AG09319 (cell line): Measurements from ENCODE around the gene TARS3.

Experiments used
- DNase-seq: peaks from one replicate; pipeline ENCODE4 v3.0.0-alpha.2; 2010; ENCODE audit warnings: low read depth; ENCODE audit errors: extremely low read depth
- CTCF ChIP-seq: IDR thresholded peaks from 2 replicates; pipeline ENCODE4 v1.5.1; 2011; ENCODE audit warnings: low read depth, mild to moderate bottlenecking, inconsistent platforms, low read length, moderate library complexity

TARS3 gene

DNA sequence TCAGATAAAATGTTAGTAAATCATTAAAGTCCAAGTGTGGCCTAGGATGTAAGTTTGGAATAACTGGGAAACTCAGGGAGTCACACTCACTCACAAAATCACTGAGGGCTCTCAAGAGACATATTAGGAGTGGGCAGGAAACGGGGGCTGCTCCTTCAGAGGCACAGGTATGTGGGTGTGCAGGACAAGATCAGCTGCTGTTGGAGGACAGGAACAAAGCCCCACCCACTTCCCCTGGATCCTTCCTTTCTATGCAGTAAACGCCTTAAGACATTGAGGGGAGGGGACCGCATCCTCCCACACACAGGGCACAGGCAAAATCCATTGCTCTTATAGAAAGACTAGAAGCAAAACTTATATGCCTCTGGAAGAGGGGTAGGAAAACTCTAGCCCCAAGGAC, 102.3 kb downstream of the TARS3 start:
- DNase-seq = no peak
- no peak for TF ChIP-seq CTCF

- DNase-seq = no peak
- no peak for TF ChIP-seq CTCF
Observed at GRCh38 chr15:101620671-101621070, 103.6 kb downstream of the TARS3 start.

GRCh38 chr15:101619615-101619865, 104.7 kb downstream of the TARS3 start:
- DNase-seq = no peak
- no peak for TF ChIP-seq CTCF

DNA sequence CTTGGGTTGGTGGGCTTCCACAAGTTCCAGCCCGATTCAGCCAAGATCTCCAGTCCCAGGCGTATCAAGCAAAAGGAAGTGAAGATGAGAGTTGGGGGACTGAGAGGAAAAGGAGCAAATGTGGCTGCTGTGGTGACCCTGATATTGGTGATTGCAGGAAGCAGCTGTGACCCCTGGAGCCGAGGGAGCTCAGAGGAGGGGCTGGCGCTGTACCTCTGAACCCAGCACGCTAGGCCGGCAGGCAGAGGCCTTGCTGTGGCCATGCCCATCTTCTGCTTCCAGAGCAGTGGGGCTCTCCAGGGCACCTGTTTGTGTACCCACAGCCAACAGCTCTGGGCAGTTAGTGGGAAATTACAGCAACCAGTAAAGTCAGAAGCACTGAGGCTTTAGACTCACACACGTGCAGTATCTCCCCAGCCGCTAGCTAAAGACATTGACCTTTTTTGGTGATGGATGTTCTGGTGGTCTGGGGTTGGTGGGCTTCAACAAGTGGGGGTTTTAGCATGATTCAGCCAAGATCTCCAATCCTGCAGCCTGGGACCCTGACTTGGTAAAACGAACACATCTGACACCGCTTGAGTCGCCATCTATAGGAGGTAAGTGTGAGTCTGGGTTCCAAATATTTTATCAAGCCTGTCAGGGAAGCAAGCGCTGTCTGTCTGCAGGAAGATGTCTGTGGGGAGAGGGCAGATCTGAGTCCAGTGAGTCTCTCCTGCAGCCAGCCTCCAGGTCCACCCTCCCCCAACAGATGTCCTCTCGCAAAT, 105.2 kb downstream of the TARS3 start:
- TF ChIP-seq CTCF = no peak
- no peak for DNase-seq

GRCh38 chr15:101618076-101618475, 106.2 kb downstream of the TARS3 start:
- DNase-seq = no peak
- TF ChIP-seq CTCF = no peak

DNA sequence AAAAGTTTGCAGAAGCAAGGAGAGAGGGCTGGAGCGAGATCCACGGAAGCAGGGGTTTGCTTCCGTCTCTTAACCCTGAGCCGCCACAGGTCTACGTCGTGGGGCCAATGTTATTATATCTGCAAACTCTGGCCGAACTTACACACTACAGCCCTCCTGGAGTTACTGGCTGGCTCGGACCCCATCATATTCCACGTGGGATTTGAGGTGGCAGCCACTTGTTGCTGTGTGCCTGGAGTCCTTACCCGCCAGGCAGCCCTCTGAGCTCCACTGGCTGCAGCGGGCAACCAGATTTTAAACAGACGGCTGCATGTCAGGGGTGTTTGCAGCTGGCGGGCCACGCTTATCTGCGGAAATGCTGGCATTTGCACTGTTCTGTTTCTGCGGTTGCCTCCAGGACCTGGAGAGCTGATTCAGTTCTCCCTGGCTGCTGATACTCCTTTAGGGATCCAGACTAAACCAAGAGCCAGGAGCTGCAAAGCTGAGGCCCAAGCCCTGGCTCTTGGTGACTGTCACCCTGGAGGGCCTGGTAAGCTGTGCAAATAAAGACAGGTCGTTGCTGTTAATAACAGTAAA, 106.8 kb downstream of the TARS3 start:
- no peak for DNase-seq
- no peak for TF ChIP-seq CTCF

DNA sequence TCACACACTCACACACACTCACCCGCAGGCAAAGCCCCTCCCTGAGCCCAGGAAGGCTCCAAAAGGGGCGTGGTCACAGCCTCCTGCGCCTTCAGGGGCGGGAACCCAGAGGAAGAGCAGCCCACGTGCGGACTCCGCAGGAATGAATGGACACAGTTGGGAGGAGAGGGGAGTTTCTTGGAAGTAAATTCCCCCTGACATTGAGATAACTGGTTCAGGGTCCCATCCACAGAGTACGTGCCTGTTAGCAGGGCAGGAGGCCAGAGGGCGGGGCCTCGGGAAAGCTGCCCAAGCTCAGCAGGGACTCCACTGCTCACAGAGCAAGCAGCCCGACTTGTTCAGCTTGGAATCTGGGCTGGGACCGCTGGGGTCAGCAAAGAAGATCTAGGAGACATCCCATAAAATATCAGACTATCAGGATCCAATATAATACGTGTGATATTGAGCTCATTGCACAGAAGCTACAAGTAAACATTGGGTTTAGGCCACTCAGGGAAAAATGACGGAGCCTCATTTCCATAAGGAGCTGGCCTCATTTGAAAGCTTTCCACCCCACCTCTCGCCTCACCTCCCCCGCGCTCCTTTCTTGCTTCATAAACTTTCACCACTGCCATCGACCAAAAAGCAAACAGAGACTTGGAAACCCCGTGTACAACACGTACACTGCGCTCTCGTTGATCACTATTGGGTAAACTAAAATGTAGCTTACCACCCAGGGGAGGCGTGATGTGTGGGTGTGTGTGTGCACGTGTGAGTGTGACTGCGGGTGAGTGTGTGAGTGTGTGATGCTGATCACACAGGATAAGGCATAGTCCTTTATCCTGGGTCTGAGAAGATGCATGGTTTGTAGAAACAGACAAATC, 108.1 kb downstream of the TARS3 start:
- peak; percentile 8 for DNase-seq
- no peak for TF ChIP-seq CTCF
